K562 (cell line): ENCODE results near the gene AFAP1. TPM values are rescaled to one million over a fixed set of nuclear protein-coding genes. Genes with fewer than 3 reads are reported as not detected.

ENCODE experiments used
- ATAC-seq: fragments of 200-7000 bp; cut with Tn5 transposase; 3 replicates; pipeline ENCODE4 v1.9.1; 2020; ENCODE audit warnings: moderate library complexity
- BruUV-seq: library from RNA; stranded (reverse); fragments of 400-500 nt; replicated peaks from 2 replicates; lab custom pipeline; 2021; lab: Mats Ljungman, UMichigan
- CTCF ChIA-PET: fragments of 300-600 bp; formaldehyde crosslinking; extraction: SDS; loops from one replicate; lab custom pipeline; 2021; ENCODE audit warnings: low intra/inter-chr PET ratio; lab: Yijun Ruan, JAX
- POLR2A ChIA-PET: fragments of 300-600, 350-650 bp; sonication (Branson Sonifier 250); formaldehyde crosslinking; extraction: SDS; loops from one replicate; lab custom pipeline; 2021; ENCODE audit warnings: antibody characterized with exemption, inconsistent platforms; lab: Yijun Ruan, JAX
- DNase-seq, 4 experiments: peaks; one replicate each; pipeline versions ENCODE4 v3.0.0 to v3.0.0-alpha.2; 2011 to 2018; ENCODE audit warnings: low spot score in 3 of 4, mixed read lengths in 3 of 4; ENCODE audit errors: extremely low read depth in 1 of 4
- FAIRE-seq: peaks from 2 replicates; lab custom pipeline; 2011; peaks lifted over from hg19 to GRCh38; lab: Jason Lieb, UNC
- H2AFZ ChIP-seq: 2 replicates; pipeline ENCODE4 v1.6.0; 2011; ENCODE audit warnings: low read depth, low read length, control low read depth, inconsistent platforms
- H3K27ac ChIP-seq: fragments of 200-600 bp; 3 replicates; pipeline ENCODE4 v1.8.0; 2011; ENCODE audit warnings: low read depth, mild to moderate bottlenecking, control low read depth, inconsistent platforms, low read length, moderate library complexity, mixed read lengths; ENCODE audit errors: extremely low read depth
- H3K27me3 ChIP-seq, 2 experiments: fragments of 300-600 bp in 1 of 2; 2 replicates in 1 of 2; 3 replicates in 1 of 2; pipeline versions ENCODE4 v1.6.0 to v1.8.0; 2011; ENCODE audit warnings: inconsistent platforms in 2 of 2, low read length in 2 of 2, mild to moderate bottlenecking in 1 of 2, mixed read lengths in 1 of 2, moderate library complexity in 1 of 2; ENCODE audit not compliant: control insufficient read depth in 2 of 2, insufficient read depth in 2 of 2
- H3K36me3 ChIP-seq: fragments of 300-600 bp; 3 replicates; pipeline ENCODE4 v1.8.0; 2011; ENCODE audit warnings: mild to moderate bottlenecking, low read length, inconsistent platforms; ENCODE audit not compliant: control insufficient read depth, insufficient read depth
- H3K4me1 ChIP-seq, 2 experiments: fragments of 200-600 bp in 1 of 2; replicated peaks in 1 of 2; 2 replicates in 1 of 2; 3 replicates in 1 of 2; pipeline versions ENCODE4 v1.5.1 to v1.8.0; 2011; ENCODE audit warnings: inconsistent platforms in 2 of 2, low read length in 2 of 2, mild to moderate bottlenecking in 1 of 2, mixed read lengths in 1 of 2, moderate library complexity in 1 of 2; ENCODE audit not compliant: control insufficient read depth in 2 of 2, insufficient read depth in 2 of 2
- H3K4me2 ChIP-seq: 2 replicates; pipeline ENCODE4 v1.6.1; 2011; ENCODE audit warnings: low read length, control low read depth, inconsistent platforms, mixed read lengths; ENCODE audit not compliant: insufficient read depth
- H3K4me3 ChIP-seq: fragments of 200-600 bp; sonication (generic), shearing (Covaris generic); 2 replicates; pipeline ENCODE4 v1.5.1; 2016; ENCODE audit warnings: control low read depth, inconsistent platforms
- H3K79me2 ChIP-seq: fragments of 200-600 bp; 3 replicates; pipeline ENCODE4 v1.8.0; 2011; ENCODE audit warnings: low read length, inconsistent platforms; ENCODE audit not compliant: control insufficient read depth, insufficient read depth
- H3K9ac ChIP-seq, 2 experiments: 2 replicates each; pipeline versions ENCODE4 v1.6.0 to v1.6.1; 2011; ENCODE audit warnings: low read depth in 2 of 2, low read length in 2 of 2, control low read depth in 1 of 2, inconsistent platforms in 1 of 2, mild to moderate bottlenecking in 1 of 2, mixed read lengths in 1 of 2; ENCODE audit not compliant: insufficient read depth in 1 of 2
- H3K9me1 ChIP-seq: one replicate; pipeline ENCODE4 v1.6.0; 2011; ENCODE audit warnings: inconsistent platforms, mild to moderate bottlenecking, low read length, moderate library complexity; ENCODE audit not compliant: control insufficient read depth, insufficient read depth
- H3K9me3 ChIP-seq: replicated peaks from 2 replicates; pipeline ENCODE4 v1.5.1; 2011; ENCODE audit warnings: low read depth, low read length, inconsistent platforms; ENCODE audit not compliant: control insufficient read depth, insufficient read depth
- H4K20me1 ChIP-seq: replicated peaks from 2 replicates; pipeline ENCODE4 v1.6.1; 2011; ENCODE audit warnings: low read length, inconsistent platforms, mixed read lengths; ENCODE audit not compliant: control insufficient read depth, insufficient read depth
- CBFB ChIP-seq: sonication (generic); formaldehyde crosslinking; IDR thresholded peaks from 2 replicates; pipeline ENCODE4 v1.4.0; 2020; ENCODE audit warnings: mild to moderate bottlenecking, missing genetic modification reagents
- DDX20 ChIP-seq: fragments of 450-650 bp; IDR thresholded peaks from 2 replicates; pipeline ENCODE4 v1.6.1; 2016; ENCODE audit warnings: missing genetic modification characterization, low read depth, mild to moderate bottlenecking, missing compliant biosample characterization, moderate library complexity
- MTA2 ChIP-seq: fragments of 450-650 bp; IDR thresholded peaks from 2 replicates; pipeline ENCODE4 v1.6.1; 2016; ENCODE audit warnings: low read depth
- NELFE ChIP-seq: IDR thresholded peaks from 2 replicates; pipeline ENCODE4 v1.6.1; 2011; ENCODE audit warnings: mild to moderate bottlenecking; ENCODE audit not compliant: insufficient read depth, insufficient read length
- SIN3B ChIP-seq: fragments of 450-650 bp; IDR thresholded peaks from 2 replicates; pipeline ENCODE4 v1.6.1; 2017; ENCODE audit warnings: low read depth, mild to moderate bottlenecking, moderate library complexity
- STAT5A ChIP-seq: IDR thresholded peaks from 2 replicates; pipeline ENCODE4 v1.6.1; 2012; ENCODE audit warnings: low read length, inconsistent platforms, borderline replicate concordance
- TBL1XR1 ChIP-seq, 2 experiments: IDR thresholded peaks; 2 replicates each; pipeline ENCODE4 v1.6.1; 2012; ENCODE audit warnings: improper control_type of control experiment in 2 of 2, low read length in 2 of 2, mild to moderate bottlenecking in 1 of 2
- ZNF175 ChIP-seq: fragments of 200-800 bp; sonication (Bioruptor generic); IDR thresholded peaks from 2 replicates; pipeline ENCODE4 v1.6.1; 2016; ENCODE audit warnings: low read depth, mild to moderate bottlenecking, missing genetic modification characterization, missing compliant biosample characterization
- ZNF232 ChIP-seq: sonication (generic); formaldehyde crosslinking; IDR thresholded peaks from 2 replicates; pipeline ENCODE4 v1.8.0; 2022; ENCODE audit warnings: mild to moderate bottlenecking, missing genetic modification reagents
- WGBS: fragments of 100-300 bp; shearing (Covaris generic); methylation state at CpG from one replicate; pipeline ENCODE4 v1.1.6; 2016; ENCODE audit warnings: low coverage, mixed read lengths; ENCODE audit not compliant: insufficient coverage; ENCODE audit errors: missing lambda C conversion rate; 5-methylcytosine and 5-hydroxymethylcytosine counted together
- in situ Hi-C: fragments of 300-500 bp; cut with MboI; formaldehyde crosslinking; loops from 4 replicates; pipeline ENCODE4 v1.15.0; 2018; ENCODE audit warnings: inconsistent platforms, mixed read lengths
- intact Hi-C: fragments of 100-400 bp; cut with micrococcal nuclease; formaldehyde crosslinking; loops from 2 replicates; pipeline ENCODE4 v1.14.2; 2022
- polyA plus RNA-seq, 8 experiments: library from polyadenylated mRNA; depleted of rRNA in 4 of 8; stranded (reverse) in 5 of 8; unstranded in 3 of 8; fragments of >200 nt; fragmentation: Nextera tagmentation in 2 of 8; fragmentation: Illumina TruSeq in 1 of 8; extraction: Ambion mirVana in 2 of 8; extraction: Trizol in 1 of 8; gene quantifications; 2 replicates each; pipeline versions ENCODE4 v1.2.1 to v1.2.3, GENCODE V29; 2011 to 2014; ENCODE audit warnings: inconsistent platforms in 1 of 8, missing spikeins in 1 of 8
- total RNA-seq, 7 experiments: library from RNA; depleted of rRNA in 6 of 7; stranded (reverse); fragments of >200 nt in 6 of 7; fragmentation: Illumina TruSeq in 2 of 7; extraction: Trizol in 2 of 7; gene quantifications; 2 replicates each; pipeline versions ENCODE4 v1.2.1 to v1.2.3, GENCODE V29; 2011 to 2021; ENCODE audit warnings: low replicate concordance in 1 of 7
- TF ChIP-seq, protein P1 (sequence below), 2 experiments: fragments of 450-650 bp in 1 of 2; IDR thresholded peaks; 2 replicates each; pipeline ENCODE4 v1.6.1; 2011 to 2017; ENCODE audit warnings: low read depth in 2 of 2, antibody characterized with exemption in 1 of 2, borderline replicate concordance in 1 of 2, low read length in 1 of 2, mild to moderate bottlenecking in 1 of 2, mixed read lengths in 1 of 2; ENCODE audit not compliant: control insufficient read depth in 1 of 2

AFAP1 gene
- total and polyA plus RNA-seq, 9 of the 15 experiments (the other 6 are each of a cell fraction or from before 2014, with no cell fraction given), result 0.07 to 0.42 (median 0.12) TPM; not detected in 1

DNA sequence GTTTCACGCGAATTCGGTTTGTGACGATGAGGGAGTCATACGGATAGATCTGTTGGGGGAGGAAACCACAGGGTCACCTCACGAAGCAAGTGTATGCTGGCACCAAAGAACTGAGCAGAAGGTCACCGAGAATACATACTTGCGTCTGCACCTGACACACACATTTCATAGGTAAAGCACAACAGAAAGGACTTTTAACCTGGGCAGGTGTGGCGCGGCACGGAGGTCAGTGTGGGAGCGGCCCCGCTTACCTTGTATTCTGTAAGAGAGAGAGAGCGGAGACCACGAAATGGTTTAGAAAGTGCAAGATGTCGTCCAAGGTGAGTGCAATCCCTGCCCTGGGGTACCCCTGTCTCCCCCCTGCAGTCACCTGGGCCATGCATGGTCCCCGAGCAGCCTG, 43.6 kb upstream of the AFAP1 start (continued):
- TF ChIP-seq ZNF232 (CRISPR knock-in tag) (no peak), STAT5A (no peak), ZNF175 (CRISPR knock-in tag) (no peak), NELFE (no peak)

DNA sequence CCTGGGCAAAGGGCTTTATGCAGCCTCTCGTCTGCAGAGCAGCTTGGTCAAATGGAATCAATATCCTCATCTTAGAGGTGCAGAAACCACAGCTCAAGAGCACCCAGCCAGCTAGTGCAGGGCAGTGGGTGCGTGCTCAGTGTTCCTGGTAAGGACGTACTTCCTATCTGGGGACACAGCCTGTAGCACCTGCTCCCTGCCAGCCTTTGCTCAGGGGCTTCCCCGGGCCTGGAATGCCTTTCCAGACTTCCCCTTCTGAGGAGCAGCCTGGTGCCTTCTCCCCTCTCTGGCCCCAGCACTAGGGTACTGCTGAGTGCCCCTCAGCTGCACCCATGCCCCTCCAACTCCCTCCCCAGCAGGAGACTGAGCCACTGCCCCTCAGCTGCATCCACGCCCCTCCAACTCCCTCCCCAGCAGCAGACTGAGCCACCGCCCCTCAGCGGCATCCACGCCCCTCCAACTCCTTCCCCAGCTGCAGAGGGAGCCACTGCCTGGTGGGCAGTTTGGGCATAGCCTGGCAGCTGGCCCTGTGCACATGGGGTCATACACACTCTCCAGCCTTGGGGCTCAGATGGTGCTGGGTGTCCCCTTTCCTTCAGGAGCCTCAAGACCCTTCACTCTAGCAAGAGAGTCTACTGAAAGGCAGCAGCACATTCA, 42.2 kb upstream of the AFAP1 start:
- ATAC-seq (no peak), FAIRE-seq (no peak), DNase-seq (no peak)
- Histone ChIP-seq H3K9me1 (no peaks in the 10 kb centered on the region), H3K79me2 (no peaks in the 10 kb centered on the region), H3K9me3 (no peaks in the 10 kb centered on the region), H3K4me1 (no peaks in the 10 kb centered on the region), H3K27me3 (peaks cover 4 to 52% of the 10 kb centered on the region in 2 experiments; a peak in 3 of 5 replicates), H3K36me3 (no peaks in the 10 kb centered on the region), H4K20me1 (peaks cover 11% of the 10 kb centered on the region; the same call in 1 of the 2 replicates), H3K27ac (no peak overlapping the region; the same call in 2 of the 3 replicates), H3K4me3 (no peak overlapping the region), H3K9ac (no peak overlapping the region), H2AFZ (no peak overlapping the region), H3K4me2 (no peak overlapping the region)
- in situ Hi-C loops, result no loop called here
- 0% methylated on average over 7 of the region's 8 CpGs for WGBS
- CTCF ChIA-PET, result no interaction called here
- POLR2A ChIA-PET, result interaction anchor here (0.7 to 1.2 kb wide), 2 partner anchors 11 to 42 kb away, joined by 3 to 4 read pairs; partner anchors contain the start of gene AFAP1
- intact Hi-C loops, result no loop called here
- no TSS peak for BruUV-seq
- TF ChIP-seq, protein P1, sequence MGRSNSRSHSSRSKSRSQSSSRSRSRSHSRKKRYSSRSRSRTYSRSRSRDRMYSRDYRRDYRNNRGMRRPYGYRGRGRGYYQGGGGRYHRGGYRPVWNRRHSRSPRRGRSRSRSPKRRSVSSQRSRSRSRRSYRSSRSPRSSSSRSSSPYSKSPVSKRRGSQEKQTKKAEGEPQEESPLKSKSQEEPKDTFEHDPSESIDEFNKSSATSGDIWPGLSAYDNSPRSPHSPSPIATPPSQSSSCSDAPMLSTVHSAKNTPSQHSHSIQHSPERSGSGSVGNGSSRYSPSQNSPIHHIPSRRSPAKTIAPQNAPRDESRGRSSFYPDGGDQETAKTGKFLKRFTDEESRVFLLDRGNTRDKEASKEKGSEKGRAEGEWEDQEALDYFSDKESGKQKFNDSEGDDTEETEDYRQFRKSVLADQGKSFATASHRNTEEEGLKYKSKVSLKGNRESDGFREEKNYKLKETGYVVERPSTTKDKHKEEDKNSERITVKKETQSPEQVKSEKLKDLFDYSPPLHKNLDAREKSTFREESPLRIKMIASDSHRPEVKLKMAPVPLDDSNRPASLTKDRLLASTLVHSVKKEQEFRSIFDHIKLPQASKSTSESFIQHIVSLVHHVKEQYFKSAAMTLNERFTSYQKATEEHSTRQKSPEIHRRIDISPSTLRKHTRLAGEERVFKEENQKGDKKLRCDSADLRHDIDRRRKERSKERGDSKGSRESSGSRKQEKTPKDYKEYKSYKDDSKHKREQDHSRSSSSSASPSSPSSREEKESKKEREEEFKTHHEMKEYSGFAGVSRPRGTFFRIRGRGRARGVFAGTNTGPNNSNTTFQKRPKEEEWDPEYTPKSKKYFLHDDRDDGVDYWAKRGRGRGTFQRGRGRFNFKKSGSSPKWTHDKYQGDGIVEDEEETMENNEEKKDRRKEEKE (IDR thresholded peaks at IDR 0.05; ENCODE audit: borderline replicate concordance in 1 of 2, control insufficient read depth in 1 of 2, low read depth in 2 of 2, low read length in 1 of 2), result no peak
- TF ChIP-seq MTA2, result no peak
- no peak for TF ChIP-seq SIN3B
- no peak for TF ChIP-seq CBFB
- TF ChIP-seq DDX20 (tag), result no peak
- no peak for TF ChIP-seq TBL1XR1 (IDR thresholded peaks at IDR 0.05; ENCODE audit: low read length in 2 of 2)
